Nucleus accumbens (tissue), 56 donors: ENCODE results near the gene PLAGL2.
"Not testable (repeated sequence)": the region's sequence is repeated elsewhere in the genome, so short reads cannot be mapped to it uniquely, and the experiment has no call there.

Experiments used
- DNase-seq, 56 donors: peaks; one replicate each; lab custom pipeline; 2025; lab: John Stamatoyannopoulos, UW

The PLAGL2 gene

GRCh38 chr20:32189123-32189410, 18.5 kb downstream of the PLAGL2 start:
- no peak for DNase-seq

GRCh38 chr20:32188376-32189122, 19.0 kb downstream of the PLAGL2 start:
- peak in 1 of 56 donors; percentile 9 for DNase-seq

- DNase-seq: no peak
Observed at GRCh38 chr20:32186506-32186905, 21.0 kb downstream of the PLAGL2 start.

- DNase-seq: no peak
Observed at GRCh38 chr20:32184961-32185603, 22.5 kb downstream of the PLAGL2 start.

DNA sequence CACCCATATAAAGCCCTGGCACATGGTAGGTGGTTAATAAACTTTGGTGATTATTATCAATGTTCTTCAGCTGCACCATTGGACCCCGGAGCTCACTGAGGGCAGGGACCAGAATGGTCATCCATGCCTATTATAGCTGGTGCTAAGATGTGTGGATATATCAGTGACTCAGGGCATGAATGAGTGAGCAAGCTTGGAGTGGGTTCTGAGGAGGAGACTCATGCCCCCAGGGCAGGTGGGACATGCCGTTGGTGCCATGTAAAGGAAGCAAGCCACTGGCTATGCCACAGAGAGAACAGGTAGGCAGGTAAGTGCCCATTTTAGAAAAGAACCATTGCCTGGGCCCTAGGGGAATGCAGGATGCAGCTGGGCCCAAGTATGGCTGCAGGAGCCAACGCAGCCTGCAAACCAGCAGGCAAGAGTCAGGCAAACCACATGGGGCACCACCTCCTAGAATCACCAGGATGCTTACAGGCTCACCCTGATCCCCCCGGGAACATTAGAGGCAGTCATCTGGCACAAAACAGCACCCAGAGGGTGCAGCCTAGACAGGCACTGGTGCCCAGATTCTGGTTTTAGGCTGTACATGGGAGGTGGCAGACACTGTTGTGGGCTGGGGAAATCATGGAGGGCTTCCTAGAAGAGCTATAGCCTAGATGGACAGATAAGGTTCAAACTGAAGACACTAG, 23.5 kb downstream of the PLAGL2 start:
- DNase-seq: no peak

- DNase-seq: no peak
Observed at GRCh38 chr20:32181606-32182005, 25.9 kb downstream of the PLAGL2 start.

DNA sequence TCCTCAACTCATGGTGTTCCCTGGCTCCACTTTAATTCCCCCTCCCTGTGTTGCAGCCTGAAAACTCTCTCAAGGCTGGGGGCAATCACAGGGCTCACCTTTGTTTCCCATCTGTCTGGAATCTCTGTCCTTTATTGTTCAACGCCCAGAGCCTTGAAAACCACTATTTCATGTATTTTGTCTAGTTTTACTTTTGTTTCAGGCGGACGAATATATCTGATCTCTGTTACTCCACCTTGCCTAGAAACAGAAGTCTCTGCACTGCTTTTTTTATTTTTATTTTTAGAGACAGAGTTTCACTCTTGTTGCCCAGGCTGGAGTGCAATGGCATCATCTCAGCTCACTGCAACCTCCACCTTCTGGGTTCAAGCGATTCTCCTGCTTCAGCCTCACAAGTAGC, 27.6 kb downstream of the PLAGL2 start:
- no peak for DNase-seq

DNA sequence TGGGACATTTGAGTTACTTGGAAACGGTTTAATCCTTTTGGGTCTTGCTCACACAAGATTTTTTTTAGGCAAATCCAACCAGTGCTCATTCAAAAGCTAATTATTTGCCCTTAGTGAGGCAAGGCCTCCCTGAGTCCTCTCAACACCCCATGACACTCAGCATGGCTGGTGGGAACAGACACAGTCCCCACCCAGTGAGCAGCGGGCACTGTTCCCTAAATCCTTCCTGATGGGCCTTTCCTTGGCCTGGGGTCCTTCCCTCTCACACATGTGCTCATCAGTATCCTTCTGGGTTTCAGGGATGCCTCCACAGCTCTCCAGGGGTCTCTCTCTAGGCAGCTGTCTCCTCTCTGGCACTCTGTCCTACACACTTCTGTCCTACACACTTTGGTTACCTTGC, 28.0 kb downstream of the PLAGL2 start:
- DNase-seq: no peak

GRCh38 chr20:32177696-32178095, 29.8 kb downstream of the PLAGL2 start:
- not testable (repeated sequence) for DNase-seq

DNA sequence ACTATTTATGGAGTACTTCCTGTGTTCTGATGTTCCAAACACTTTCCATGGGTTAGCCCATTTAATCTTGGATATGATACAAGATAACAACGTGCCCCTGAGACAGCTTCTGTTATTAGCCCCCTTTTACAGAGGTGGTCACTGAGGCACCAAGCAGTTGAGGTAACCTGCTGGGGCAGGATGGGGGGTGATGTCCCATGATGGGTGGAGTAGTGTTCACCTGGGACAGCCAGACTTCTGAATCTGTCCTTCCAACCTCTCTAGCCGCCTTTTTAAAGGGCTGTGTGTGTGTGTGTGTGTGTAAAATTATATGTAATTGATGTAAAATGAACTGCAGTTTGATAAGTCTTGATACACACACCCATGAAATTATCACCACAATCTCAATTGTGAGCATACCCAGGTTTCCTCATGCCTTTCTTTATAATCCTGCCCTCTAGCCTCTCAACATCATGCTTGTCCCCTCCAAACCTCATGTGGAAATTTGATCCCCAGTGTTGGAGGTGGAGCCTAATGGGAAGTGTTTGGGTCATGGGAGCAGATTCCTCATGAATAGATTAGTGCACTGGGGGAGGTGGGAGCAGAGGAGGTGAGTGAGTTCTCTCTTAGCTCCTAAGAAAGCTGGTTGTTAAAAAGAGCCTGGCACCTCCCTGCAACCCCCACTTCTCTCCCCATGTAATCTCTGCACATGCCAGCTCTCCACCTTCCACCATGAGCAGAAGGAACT, 39.2 kb downstream of the PLAGL2 start:
- DNase-seq: no peak

DNA sequence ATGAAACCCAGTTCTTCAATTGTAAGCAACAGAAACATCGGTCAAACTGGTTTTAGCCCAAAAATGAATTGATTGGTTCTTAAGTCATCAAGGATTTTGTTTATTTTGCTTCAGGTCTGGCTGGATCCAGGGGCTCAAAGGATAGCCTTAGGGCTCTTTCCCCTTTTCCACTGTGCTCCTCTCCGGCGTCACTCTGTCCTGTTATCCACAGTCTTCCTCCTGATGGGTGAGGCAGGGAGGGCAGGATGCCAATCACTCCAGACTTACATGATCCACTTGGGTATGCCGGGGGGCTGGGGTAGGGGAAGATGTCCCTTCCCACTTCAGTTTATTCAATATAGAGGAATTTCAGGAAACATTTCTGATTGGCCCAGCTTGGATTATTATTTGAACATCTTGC, 40.0 kb downstream of the PLAGL2 start:
- DNase-seq: no peak

DNA sequence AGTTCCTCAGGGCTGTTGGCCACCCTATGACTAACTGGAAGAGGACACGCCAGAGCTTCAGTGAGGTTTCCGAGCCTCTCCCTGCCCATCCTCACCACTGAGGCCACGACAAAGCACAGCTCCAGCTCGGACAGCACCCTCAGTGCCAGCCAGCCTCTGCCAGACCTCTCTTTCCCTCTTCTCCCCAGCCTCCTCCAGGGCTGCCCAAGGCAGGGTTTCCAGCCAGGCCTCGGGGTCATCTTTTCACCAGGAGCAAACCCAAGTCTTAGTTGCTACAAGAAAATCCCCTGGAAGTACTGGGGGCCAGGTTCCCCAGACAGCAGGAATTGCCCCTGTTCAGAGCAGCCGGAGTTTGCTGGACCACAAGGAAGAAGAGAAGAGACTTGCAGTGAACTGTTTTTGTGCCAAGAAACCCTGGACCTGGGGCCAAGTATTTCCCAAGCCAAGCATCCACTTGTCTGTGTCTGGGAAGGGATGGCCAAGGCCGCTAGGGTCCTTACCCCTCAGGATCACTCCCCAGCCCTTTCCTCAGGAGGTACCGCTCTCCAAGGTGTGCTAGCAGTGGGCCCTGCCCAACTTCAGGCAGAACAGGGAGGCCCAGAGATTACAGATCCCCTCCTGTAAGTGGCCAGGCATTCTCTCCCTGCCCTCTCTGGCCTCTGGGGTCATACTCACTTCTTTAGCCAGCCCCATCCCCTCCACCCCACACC, 41.6 kb downstream of the PLAGL2 start:
- no peak for DNase-seq

- DNase-seq: peak in 4 of 56 donors; percentile 5 to 27 (median 11)
Observed at GRCh38 chr20:32164984-32165735, 42.4 kb downstream of the PLAGL2 start.

GRCh38 chr20:32163951-32164350, 43.6 kb downstream of the PLAGL2 start:
- DNase-seq: no peak

DNA sequence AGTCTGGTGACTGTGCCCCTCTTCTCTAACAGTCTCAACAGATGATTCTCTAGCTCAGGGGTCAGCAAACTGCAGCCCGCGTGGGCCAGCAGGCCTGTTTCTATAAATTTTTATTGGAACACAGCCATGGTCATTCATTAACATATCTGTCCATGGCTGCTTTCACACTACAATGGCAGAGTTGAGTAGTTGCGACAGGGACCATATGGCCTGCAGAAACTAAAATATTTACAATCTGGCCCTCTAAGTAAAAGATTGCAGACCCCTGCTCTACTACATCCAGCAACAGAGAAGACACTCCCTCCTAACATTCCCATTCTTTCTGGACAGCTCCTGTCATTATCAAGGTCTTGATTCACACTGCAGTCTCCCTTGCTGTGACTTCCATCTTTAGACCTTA, 45.2 kb downstream of the PLAGL2 start:
- DNase-seq: no peak

GRCh38 chr20:32160341-32160740, 47.2 kb downstream of the PLAGL2 start:
- DNase-seq: no peak

GRCh38 chr20:32159766-32160221, 47.7 kb downstream of the PLAGL2 start:
- no peak for DNase-seq

- DNase-seq: no peak
Observed at GRCh38 chr20:32158943-32159660, 48.4 kb downstream of the PLAGL2 start.

GRCh38 chr20:32158351-32158750, 49.2 kb downstream of the PLAGL2 start:
- no peak for DNase-seq
